Stomach (tissue), 9 donors: ENCODE data around the gene KIF12. TPM values are rescaled to one million over a fixed set of nuclear protein-coding genes. Genes with fewer than 3 reads are reported as not detected.

ENCODE experiments used
- DNase-seq, 2 donors: peaks; one replicate each; pipeline versions ENCODE4 v3.0.0 to v3.0.0-alpha.2; 2013 to 2019
- H3K27ac ChIP-seq, 5 donors: fragments of 200-600 bp in 4 of 5; sonication (generic) in 4 of 5; one replicate each; pipeline ENCODE4 v1.5.1; 2013 to 2019; ENCODE audit warnings: mild to moderate bottlenecking in 1 of 5, moderate library complexity in 1 of 5
- H3K27me3 ChIP-seq, 3 donors: fragments of 200-600 bp; sonication (generic); one replicate each; pipeline ENCODE4 v1.5.1; 2017 to 2019; ENCODE audit warnings: mixed run types in 1 of 3
- H3K36me3 ChIP-seq, 4 donors: fragments of 200-600 bp; sonication (generic); 1 replicate in 3 of 4; 2 replicates in 1 of 4; pipeline ENCODE4 v1.5.1; 2016 to 2019
- H3K4me1 ChIP-seq, 4 donors: fragments of 200-600 bp; sonication (generic); one replicate each; pipeline ENCODE4 v1.5.1; 2016 to 2019
- H3K4me3 ChIP-seq, 4 donors: fragments of 200-600 bp; sonication (generic) in 3 of 4; one replicate each; pipeline ENCODE4 v1.5.1; 2016 to 2019; ENCODE audit warnings: mild to moderate bottlenecking in 1 of 4
- H3K9me3 ChIP-seq, 4 donors: fragments of 200-600 bp; sonication (generic); one replicate each; pipeline ENCODE4 v1.5.1; 2016 to 2019
- EP300 ChIP-seq: sonication (generic); formaldehyde crosslinking; IDR thresholded peaks from one replicate; pipeline ENCODE4 v1.6.1; 2017; ENCODE audit warnings: antibody characterized with exemption
- POLR2A ChIP-seq, 4 donors: fragments of 450-650 bp; IDR thresholded peaks; one replicate each; pipeline ENCODE4 v1.6.1; 2016; ENCODE audit warnings: antibody characterized with exemption in 4 of 4, control low read depth in 2 of 4, mild to moderate bottlenecking in 1 of 4, moderate library complexity in 1 of 4
- POLR2AphosphoS5 ChIP-seq, 3 donors: sonication (generic); formaldehyde crosslinking; IDR thresholded peaks; one replicate each; pipeline ENCODE4 v1.6.1; 2016; ENCODE audit warnings: antibody characterized with exemption in 3 of 3
- WGBS, 5 donors: extraction: QIAGEN DNeasy Blood & Tissue Kit in 3 of 5; methylation state at CpG; one replicate each; pipeline versions ENCODE4 v1.1.5 to v1.1.7; 2013 to 2018; 5-methylcytosine and 5-hydroxymethylcytosine counted together
- intact Hi-C: fragments of 100-400 bp; cut with DNase I; formaldehyde crosslinking; loops from one replicate; pipeline ENCODE4 v1.15.1; 2023; ENCODE audit warnings: low total_unique reads
- polyA plus RNA-seq, 3 donors: library from polyadenylated mRNA; stranded (reverse); fragments of 200-250 nt; gene quantifications; one replicate each; pipeline ENCODE4 v1.2.3, GENCODE V29; 2013
- total RNA-seq, 5 donors: library from RNA; depleted of rRNA; stranded (reverse); fragments of >200 nt; gene quantifications; one replicate each; pipeline versions ENCODE4 v1.1.0 to v1.2.3, GENCODE V29; 2014 to 2016
- TF ChIP-seq, protein P1 (sequence below), 7 experiments: fragments of 450-650 bp in 4 of 7; fragments of 200-600 bp in 3 of 7; sonication (generic) in 3 of 7; IDR thresholded peaks; one replicate each; pipeline ENCODE4 v1.5.1; 2016 to 2019; ENCODE audit warnings: antibody characterized with exemption in 7 of 7, control low read depth in 2 of 7, mild to moderate bottlenecking in 1 of 7
- donor health status: healthy with polysubstance abuse.
- donor health status: Bipolar disorder and iron deficiency.
- donor health status: healthy.

Gene KIF12
- total and polyA plus RNA-seq, 8 donors: 3.9 to 79.4 (median 17.5) TPM

DNA sequence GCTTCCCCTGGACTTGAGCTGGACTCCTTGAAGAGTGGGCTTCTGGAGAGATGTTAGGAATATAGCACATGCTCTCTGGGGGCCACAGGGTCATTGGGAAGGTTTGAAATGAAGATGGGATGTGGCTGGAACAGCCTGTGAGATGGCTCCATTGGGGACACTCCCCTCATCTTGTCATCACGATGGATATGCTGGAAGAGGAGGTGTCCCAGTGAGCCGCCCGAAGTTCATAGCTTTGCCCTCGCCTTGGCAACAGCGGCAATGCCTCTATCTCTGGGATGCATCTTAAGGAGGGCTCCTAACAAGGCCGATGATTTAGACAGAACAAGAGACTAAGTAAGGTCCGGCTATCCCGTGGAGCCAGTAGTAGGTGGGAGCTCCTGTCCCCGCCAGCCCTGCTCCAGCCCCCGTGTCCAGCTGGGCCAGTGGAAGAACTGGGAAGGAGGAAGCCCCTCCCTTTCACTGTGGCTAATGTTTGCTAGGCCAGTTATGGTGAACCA lies 44.9 kb downstream of the KIF12 start:
- 71 to 87% (median 79%) methylated on average over 10 of the region's 10 CpGs for WGBS, 5 donors
- Histone ChIP-seq H3K4me3 (no peak overlapping the region), H3K27ac (no peak overlapping the region), H3K4me1 (peaks cover 0 to 2% (median 0%) of the 10 kb centered on the region in 4 donors), H3K36me3 (peaks cover 4 to 67% (median 45%) of the 10 kb centered on the region in 4 donors), H3K9me3 (no peaks in the 10 kb centered on the region), H3K27me3 (no peaks in the 10 kb centered on the region)
- DNase-seq: no peak
- TF ChIP-seq EP300: no peak
- TF ChIP-seq POLR2A (IDR thresholded peaks at IDR 0.05): no peak
- TF ChIP-seq, protein P1, sequence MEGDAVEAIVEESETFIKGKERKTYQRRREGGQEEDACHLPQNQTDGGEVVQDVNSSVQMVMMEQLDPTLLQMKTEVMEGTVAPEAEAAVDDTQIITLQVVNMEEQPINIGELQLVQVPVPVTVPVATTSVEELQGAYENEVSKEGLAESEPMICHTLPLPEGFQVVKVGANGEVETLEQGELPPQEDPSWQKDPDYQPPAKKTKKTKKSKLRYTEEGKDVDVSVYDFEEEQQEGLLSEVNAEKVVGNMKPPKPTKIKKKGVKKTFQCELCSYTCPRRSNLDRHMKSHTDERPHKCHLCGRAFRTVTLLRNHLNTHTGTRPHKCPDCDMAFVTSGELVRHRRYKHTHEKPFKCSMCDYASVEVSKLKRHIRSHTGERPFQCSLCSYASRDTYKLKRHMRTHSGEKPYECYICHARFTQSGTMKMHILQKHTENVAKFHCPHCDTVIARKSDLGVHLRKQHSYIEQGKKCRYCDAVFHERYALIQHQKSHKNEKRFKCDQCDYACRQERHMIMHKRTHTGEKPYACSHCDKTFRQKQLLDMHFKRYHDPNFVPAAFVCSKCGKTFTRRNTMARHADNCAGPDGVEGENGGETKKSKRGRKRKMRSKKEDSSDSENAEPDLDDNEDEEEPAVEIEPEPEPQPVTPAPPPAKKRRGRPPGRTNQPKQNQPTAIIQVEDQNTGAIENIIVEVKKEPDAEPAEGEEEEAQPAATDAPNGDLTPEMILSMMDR (IDR thresholded peaks at IDR 0.05): no peak
- TF ChIP-seq POLR2AphosphoS5 (IDR thresholded peaks at IDR 0.05): no peak
- intact Hi-C loops: no loop called here

DNA sequence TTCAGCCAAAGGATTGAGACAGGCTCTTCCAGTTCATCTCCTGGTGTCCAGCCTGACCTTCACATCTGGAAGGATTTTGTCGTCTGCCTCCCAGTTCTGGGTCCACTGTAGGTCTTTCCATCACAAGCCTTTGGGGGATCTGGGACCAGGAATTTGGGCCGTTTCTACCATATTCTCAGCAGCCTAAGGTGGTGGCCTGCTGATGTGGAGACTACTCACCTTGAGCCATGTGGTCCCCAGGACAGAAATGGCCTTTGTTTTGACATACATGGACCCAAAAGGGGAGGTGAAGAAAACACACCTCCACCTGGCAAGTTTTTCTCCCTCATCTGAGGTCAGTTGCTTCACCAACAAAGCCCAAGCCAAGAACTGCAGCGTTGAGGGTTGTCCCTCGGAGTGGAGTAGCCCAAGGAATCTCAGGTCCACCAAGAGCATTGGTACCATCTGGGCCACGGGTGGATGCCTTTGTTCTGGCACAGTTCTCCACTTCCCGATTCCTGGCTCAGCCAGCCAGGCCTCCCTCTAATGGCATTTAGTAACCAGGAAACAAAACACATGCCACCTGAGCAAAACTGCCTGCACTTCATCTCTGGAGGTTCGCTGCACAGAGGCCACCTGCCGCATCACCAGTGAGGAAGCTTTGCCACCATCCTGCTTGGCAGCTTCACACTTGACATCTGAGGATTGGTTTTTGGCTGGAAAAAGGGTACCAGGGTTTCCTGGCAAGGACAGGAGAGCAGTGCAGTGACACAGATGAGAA lies 45.7 kb downstream of the KIF12 start:
- Histone ChIP-seq H3K9me3 (no peaks in the 10 kb centered on the region), H3K36me3 (peaks cover 13 to 75% (median 53%) of the 10 kb centered on the region in 4 donors), H3K27ac (no peak overlapping the region), H3K4me3 (no peak overlapping the region), H3K4me1 (no peaks in the 10 kb centered on the region), H3K27me3 (no peaks in the 10 kb centered on the region)
- intact Hi-C loops: no loop called here
- 69 to 81% (median 78%) methylated on average over 8 of the region's 8 CpGs for WGBS, 5 donors
- TF ChIP-seq POLR2AphosphoS5 (IDR thresholded peaks at IDR 0.05) (no peak), POLR2A (IDR thresholded peaks at IDR 0.05) (no peak), EP300 (no peak)
- TF ChIP-seq, protein P1 (IDR thresholded peaks at IDR 0.05): no peak
- DNase-seq: peak in 1 of 2 donors; percentile 45

DNA sequence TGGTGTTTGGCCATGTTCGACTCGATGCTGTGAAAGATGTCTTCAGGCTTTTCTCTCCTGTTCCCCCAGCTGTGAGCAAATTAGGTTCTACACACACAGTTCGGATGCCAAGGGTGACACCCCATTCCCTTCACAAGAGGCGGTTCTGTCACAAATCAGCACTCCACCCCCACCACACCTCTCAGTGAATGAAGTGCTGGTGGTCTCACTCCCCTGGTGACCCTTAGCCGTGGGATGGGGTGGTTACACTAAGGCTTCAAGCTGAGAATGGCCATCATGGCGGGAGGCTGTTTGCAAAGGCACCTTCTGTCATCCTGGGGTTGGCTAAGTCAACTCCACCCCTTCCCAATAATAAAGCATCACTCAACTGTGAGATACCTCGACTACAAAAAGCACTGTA lies 47.4 kb downstream of the KIF12 start:
- WGBS, 5 donors: 76 to 89% (median 87%) methylated on average over 6 to 7 of the region's 7 CpGs
- intact Hi-C loops: no loop called here
- Histone ChIP-seq H3K4me3 (no peak overlapping the region), H3K27me3 (no peaks in the 10 kb centered on the region), H3K4me1 (no peaks in the 10 kb centered on the region), H3K9me3 (no peaks in the 10 kb centered on the region), H3K36me3 (peaks cover 18 to 77% (median 56%) of the 10 kb centered on the region in 4 donors), H3K27ac (no peak overlapping the region)
- no peak for DNase-seq
- TF ChIP-seq EP300: no peak
- TF ChIP-seq POLR2AphosphoS5 (IDR thresholded peaks at IDR 0.05): no peak
- TF ChIP-seq, protein P1 (IDR thresholded peaks at IDR 0.05): no peak
- no peak for TF ChIP-seq POLR2A (IDR thresholded peaks at IDR 0.05)

GRCh38 chr9:114051281-114051680 lies 47.8 kb downstream of the KIF12 start:
- peaks cover 18 to 73% (median 54%) of the 10 kb centered on the region in 4 donors for H3K36me3 ChIP-seq

More at GRCh38 chr9:114051281-114051680, 47.8 kb downstream of the KIF12 start:
- no peak for DNase-seq
- WGBS, 5 donors: 94 to 97% (median 96%) methylated on average over 12 to 15 of the region's 15 CpGs
- intact Hi-C loops: no loop called here
- no peaks in the 10 kb centered on the region for H3K27me3 ChIP-seq
- H3K27ac ChIP-seq: no peak overlapping the region
- H3K4me1 ChIP-seq: no peaks in the 10 kb centered on the region
- no peak overlapping the region for H3K4me3 ChIP-seq
- TF ChIP-seq, protein P1 (IDR thresholded peaks at IDR 0.05): no peak
- TF ChIP-seq POLR2AphosphoS5 (IDR thresholded peaks at IDR 0.05) (no peak), EP300 (no peak), POLR2A (IDR thresholded peaks at IDR 0.05) (no peak)
- no peaks in the 10 kb centered on the region for H3K9me3 ChIP-seq
